ENCODE results near the gene LATS2. TPM values are rescaled to one million over a fixed set of nuclear protein-coding genes. Genes with fewer than 3 reads are reported as not detected.

LATS2 gene
- total RNA-seq, 1 experiment from 2014 or later: 18.8 TPM

GRCh38 chr13:21061029-21061763, at the start of gene LATS2 (continued):
- no peak for TF ChIP-seq REST (IDR thresholded peaks at IDR 0.05; ENCODE audit: low read depth)
- no peak for TF ChIP-seq EZH2 (IDR thresholded peaks at IDR 0.05)

GRCh38 chr13:21109168-21109567, 47.8 kb upstream of the LATS2 start:
- Histone ChIP-seq H3K4me2 (ENCODE audit: low read length) (no peak overlapping the region), H3K4me3 (replicated peaks in 1 of 2; ENCODE audit: low read depth in 1 of 2, low read length in 2 of 2) (no peak overlapping the region), H4K20me1 (ENCODE audit: insufficient read depth) (no peaks in the 10 kb centered on the region), H3K9ac (ENCODE audit: low read length) (no peak overlapping the region), H3K36me3 (ENCODE audit: control insufficient read depth in 1 of 2, insufficient read depth in 2 of 2, low read length in 2 of 2) (no peaks in the 10 kb centered on the region), H2AFZ (ENCODE audit: low read depth, low read length, poor library complexity, severe bottlenecking) (no peak overlapping the region), H3K27me3 (ENCODE audit: insufficient read depth, low read length) (no peaks in the 10 kb centered on the region), H3K4me1 (ENCODE audit: control insufficient read depth in 1 of 2, insufficient read depth in 2 of 2, low read length in 2 of 2) (peaks cover 0 to 3% of the 10 kb centered on the region in 2 experiments; a peak in 1 of 4 replicates), H3K9me2 (ENCODE audit: insufficient read depth) (no peaks in the 10 kb centered on the region), H3K27ac (ENCODE audit: low read depth, low read length) (no peak overlapping the region), H3K79me2 (ENCODE audit: insufficient read depth, low read length) (no peaks in the 10 kb centered on the region), H3K9me3 (ENCODE audit: control insufficient read depth in 1 of 2, insufficient read depth in 1 of 2, low read depth in 1 of 2, low read length in 2 of 2) (no peaks in the 10 kb centered on the region)
- POLR2A ChIA-PET: no interaction called here
- CTCF ChIA-PET: no interaction called here
- ATAC-seq: no peak
- no peak for DNase-seq (ENCODE audit: low read depth, low spot score)
- intact Hi-C loops (cut with micrococcal nuclease): no loop called here
- RAD21 ChIA-PET (ENCODE audit: low non-redundant PET in 1 of 2, low total read pairs in 2 of 2, uncharacterized antibody in 2 of 2, unreplicated experiment in 2 of 2): no interaction called here
- no TSS peak for BruUV-seq (replicated peaks)
- TF ChIP-seq CEBPB (IDR thresholded peaks at IDR 0.05; ENCODE audit: low read depth) (no peak), ZBTB33 (IDR thresholded peaks at IDR 0.05; ENCODE audit: extremely low read depth, insufficient replicate concordance, low read length) (no peak), ATF3 (IDR thresholded peaks at IDR 0.05) (no peak), JUND (IDR thresholded peaks at IDR 0.05) (no peak), YY1 (IDR thresholded peaks at IDR 0.05; ENCODE audit: extremely low read depth, insufficient replicate concordance, low read depth, low read length) (no peak), RAD21 (IDR thresholded peaks at IDR 0.05; ENCODE audit: low read depth) (no peak), FOSL1 (IDR thresholded peaks at IDR 0.05; ENCODE audit: low read depth) (no peak), EGR1 (IDR thresholded peaks at IDR 0.05; ENCODE audit: low read depth) (no peak), TCF7L2 (IDR thresholded peaks at IDR 0.05; ENCODE audit: borderline replicate concordance, extremely low read depth, insufficient read depth, insufficient read length) (no peak)

Data from HCT116 (cell line).